Lower leg skin (tissue), 4 donors: ENCODE results near the gene THBS2. TPM values are rescaled to one million over a fixed set of nuclear protein-coding genes. Genes with fewer than 3 reads are reported as not detected.

ENCODE experiments used
- DNase-seq, 2 donors: peaks; one replicate each; pipeline ENCODE4 v3.0.0-alpha.2; 2019; ENCODE audit warnings: low spot score in 2 of 2
- H3K4me3 ChIP-seq: fragments of 200-600 bp; sonication (generic); 2 replicates; pipeline ENCODE4 v1.5.1; 2017; ENCODE audit warnings: mild to moderate bottlenecking, low read depth; ENCODE audit not compliant: poor library complexity, severe bottlenecking
- CTCF ChIP-seq, 3 donors: fragments of 450-650 bp; IDR thresholded peaks; one replicate each; pipeline ENCODE4 v1.5.1; 2016; ENCODE audit warnings: antibody characterized with exemption in 3 of 3, mild to moderate bottlenecking in 3 of 3, moderate library complexity in 2 of 3
- POLR2A ChIP-seq, 2 donors: fragments of 450-650 bp; IDR thresholded peaks; one replicate each; pipeline ENCODE4 v1.6.1; 2016 to 2017; ENCODE audit warnings: antibody characterized with exemption in 2 of 2, mild to moderate bottlenecking in 1 of 2, moderate library complexity in 1 of 2
- WGBS, 2 donors: methylation state at CpG; one replicate each; pipeline ENCODE4 v1.1.5; 2018; 5-methylcytosine and 5-hydroxymethylcytosine counted together
- intact Hi-C: fragments of 100-400 bp; cut with DNase I; formaldehyde crosslinking; loops from one replicate; pipeline ENCODE4 v1.15.0; 2023; ENCODE audit warnings: low total_unique reads
- total RNA-seq, 4 donors: library from RNA; depleted of rRNA; stranded (reverse); fragments of >200 nt; gene quantifications; one replicate each; pipeline ENCODE4 v1.1.0, GENCODE V29; 2016

Gene THBS2
- total RNA-seq, 4 donors from 2014 or later: 72.1 to 135 (median 103) TPM

GRCh38 chr6:169231790-169232506 lies 21.7 kb downstream of the THBS2 start:
- no peak overlapping the region for H3K4me3 ChIP-seq
- no peak for TF ChIP-seq CTCF (IDR thresholded peaks at IDR 0.05)
- TF ChIP-seq POLR2A (IDR thresholded peaks at IDR 0.05): no peak
- WGBS, 2 donors: 94 to 98% methylated on average over 39 to 43 of the region's 55 CpGs
- intact Hi-C loops: no loop called here
- peak in 1 of 2 donors; percentile 81 for DNase-seq

DNA sequence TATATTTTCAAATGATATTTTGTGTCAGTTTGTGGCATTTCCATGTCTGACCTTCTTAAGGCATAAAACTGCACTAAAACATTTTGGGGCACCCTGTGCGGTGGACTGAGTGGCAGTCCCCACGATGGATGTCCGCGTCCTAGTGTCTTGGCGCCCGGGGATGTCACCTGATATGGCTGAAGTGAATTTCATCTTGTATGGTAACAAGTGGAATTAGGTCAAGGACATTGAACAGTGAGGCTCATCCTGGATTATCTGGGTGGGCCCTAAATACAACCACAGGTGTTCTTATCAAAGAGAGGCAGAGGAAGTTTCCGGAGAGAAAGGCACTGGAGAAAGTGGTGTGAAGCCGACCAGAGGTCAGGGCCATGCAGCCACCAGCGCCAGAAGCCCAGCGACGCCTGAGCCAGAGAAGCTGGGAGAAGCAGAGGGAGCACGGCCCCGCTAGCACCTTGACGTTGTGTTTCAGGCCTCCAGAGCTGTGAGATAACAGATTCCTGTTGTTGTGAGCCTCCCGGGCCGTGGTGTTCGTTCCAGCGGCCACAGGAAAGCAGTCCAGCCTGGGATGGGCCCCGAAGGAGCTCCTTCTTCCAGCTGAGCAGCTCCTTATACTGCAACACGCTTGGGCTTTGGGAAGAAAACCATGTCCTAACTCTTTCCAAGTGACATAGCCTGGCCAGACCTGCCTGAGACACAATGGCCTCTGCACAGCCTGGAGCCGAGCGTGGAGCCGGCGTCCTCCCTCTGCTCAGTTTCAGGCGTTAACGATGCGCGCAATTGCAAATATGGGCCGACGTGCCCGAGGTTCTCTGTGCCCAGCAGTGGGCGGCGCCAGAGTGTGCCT lies 22.5 kb downstream of the THBS2 start:
- TF ChIP-seq CTCF (IDR thresholded peaks at IDR 0.05) (no peak), POLR2A (IDR thresholded peaks at IDR 0.05) (no peak)
- 90% methylated on average over 28 to 33 of the region's 33 CpGs for WGBS, 2 donors
- intact Hi-C loops: no loop called here
- no peak overlapping the region for H3K4me3 ChIP-seq
- peak in 1 of 2 donors; percentile 12 for DNase-seq

DNA sequence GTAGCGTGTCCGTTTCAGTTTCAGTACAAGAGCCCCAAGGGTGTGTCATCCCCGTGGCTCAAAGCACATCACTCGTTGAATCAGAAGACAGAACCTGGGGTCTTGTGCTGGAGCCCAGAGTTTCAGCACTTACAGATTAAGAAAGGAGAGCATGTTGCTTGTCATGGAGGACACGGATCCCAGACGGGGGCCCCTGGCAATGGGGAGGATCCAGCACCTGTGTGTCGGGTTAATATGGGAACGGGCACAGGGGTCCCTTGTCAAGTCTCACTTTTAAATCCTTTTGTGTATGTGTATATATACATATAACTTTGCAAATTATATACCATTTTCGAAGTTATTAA lies 23.4 kb downstream of the THBS2 start:
- WGBS, 2 donors: 68 to 72% methylated on average over 9 of the region's 9 CpGs
- no peak overlapping the region for H3K4me3 ChIP-seq
- intact Hi-C loops: no loop called here
- DNase-seq: peak in 1 of 2 donors; percentile 13
- no peak for TF ChIP-seq POLR2A (IDR thresholded peaks at IDR 0.05)
- no peak for TF ChIP-seq CTCF (IDR thresholded peaks at IDR 0.05)

GRCh38 chr6:169229615-169230321 lies 23.9 kb downstream of the THBS2 start:
- H3K4me3 ChIP-seq: no peak overlapping the region
- DNase-seq: peak in 1 of 2 donors; percentile 33
- intact Hi-C loops: no loop called here
- TF ChIP-seq CTCF (IDR thresholded peaks at IDR 0.05) (no peak), POLR2A (IDR thresholded peaks at IDR 0.05) (no peak)
- WGBS, 2 donors: 40 to 56% methylated on average over 13 of the region's 13 CpGs

DNA sequence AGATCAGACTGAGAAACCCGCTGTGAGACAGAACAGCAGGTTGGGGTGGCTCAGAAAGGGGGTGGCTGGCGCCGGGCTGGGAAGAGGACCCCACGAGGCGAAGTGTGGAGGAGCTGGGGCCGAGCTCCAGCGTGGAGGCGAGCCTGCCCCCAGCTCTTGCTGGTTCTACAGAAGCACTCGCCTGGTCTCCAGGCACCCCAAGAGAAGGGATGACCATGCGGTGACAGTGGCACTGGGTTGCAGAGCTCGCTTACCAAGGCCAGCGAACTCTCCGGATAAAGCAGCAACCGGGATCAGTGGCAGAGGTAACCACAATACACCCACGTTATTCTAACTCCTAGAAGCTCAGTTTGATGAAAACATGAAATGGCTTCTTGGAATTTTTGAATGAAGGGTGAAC lies 26.5 kb downstream of the THBS2 start:
- no peak for DNase-seq

More for the DNA sequence above, 26.5 kb downstream of the THBS2 start:
- no peak overlapping the region for H3K4me3 ChIP-seq
- no peak for TF ChIP-seq CTCF (IDR thresholded peaks at IDR 0.05)
- no peak for TF ChIP-seq POLR2A (IDR thresholded peaks at IDR 0.05)
- intact Hi-C loops: loop anchor here (1.0 kb wide), 1 partner anchor 18 kb away; no protein-coding TSS in a partner anchor
- WGBS, 2 donors: 88 to 89% methylated on average over 15 of the region's 15 CpGs
